ENCODE results near the gene TST. TPM values are rescaled to one million over a fixed set of nuclear protein-coding genes. Genes with fewer than 3 reads are reported as not detected.

The TST gene
- polyA plus RNA-seq = 100 to 1,000 TPM; 134 to 526 (median 354) TPM
- long read RNA-seq, donor 1, transcript TST-201 (3 exons, 1,211 nt) = minor isoform, 35 of 410 reads
- long read RNA-seq, donor 1, transcript TST-202 (2 exons, 1,797 nt) = major isoform, 42 of 410 reads
- long read RNA-seq, donor 1, partial matches to known transcripts = 327 of 410 reads
- long read RNA-seq, donor 1, other reads (novel, unspliced or antisense) = 6 of 410 reads
- long read RNA-seq, donor 2, partial matches to known transcripts = 97 of 115 reads
- long read RNA-seq, donor 2, other reads (novel, unspliced or antisense) = 13 of 115 reads
- long read RNA-seq, donor 3, transcript TST-201 (3 exons, 1,211 nt) = minor isoform, 9 of 134 reads
- long read RNA-seq, donor 3, transcript TST-202 (2 exons, 1,797 nt) = major isoform, 28 of 134 reads
- long read RNA-seq, donor 3, partial matches to known transcripts = 97 of 134 reads
- long read RNA-seq, donor 3, other reads (novel, unspliced or antisense) = 0 of 134 reads
- long read RNA-seq, donor 4 = 0 reads
- long read RNA-seq, donor 5, transcript TST-201 (3 exons, 1,211 nt) = minor isoform, 5 of 108 reads
- long read RNA-seq, donor 5, transcript TST-202 (2 exons, 1,797 nt) = major isoform, 21 of 108 reads
- long read RNA-seq, donor 5, partial matches to known transcripts = 82 of 108 reads
- long read RNA-seq, donor 5, other reads (novel, unspliced or antisense) = 0 of 108 reads
- long read RNA-seq, donor 6, transcript TST-202 (2 exons, 1,797 nt) = major isoform, 15 of 150 reads
- long read RNA-seq, donor 6, transcript TST-201 (3 exons, 1,211 nt) = minor isoform, 10 of 150 reads
- long read RNA-seq, donor 6, partial matches to known transcripts = 98 of 150 reads
- long read RNA-seq, donor 6, other reads (novel, unspliced or antisense) = 27 of 150 reads
- long read RNA-seq, donor 7, transcript TST-201 (3 exons, 1,211 nt) = major isoform, 5 of 248 reads
- long read RNA-seq, donor 7, partial matches to known transcripts = 241 of 248 reads
- long read RNA-seq, donor 7, other reads (novel, unspliced or antisense) = 0 of 248 reads
- long read RNA-seq, donor 8, partial matches to known transcripts = 6 of 7 reads
- long read RNA-seq, donor 8, other reads (novel, unspliced or antisense) = 0 of 7 reads
- long read RNA-seq, donor 9, partial matches to known transcripts = 22 of 41 reads
- long read RNA-seq, donor 9, other reads (novel, unspliced or antisense) = 12 of 41 reads
- long read RNA-seq, donor 10, transcript TST-202 (2 exons, 1,797 nt) = major isoform, 25 of 43 reads
- long read RNA-seq, donor 10, transcript TST-201 (3 exons, 1,211 nt) = minor isoform, 18 of 43 reads
- long read RNA-seq, donor 10, partial matches to known transcripts = 0 of 43 reads
- long read RNA-seq, donor 10, other reads (novel, unspliced or antisense) = 0 of 43 reads

DNA sequence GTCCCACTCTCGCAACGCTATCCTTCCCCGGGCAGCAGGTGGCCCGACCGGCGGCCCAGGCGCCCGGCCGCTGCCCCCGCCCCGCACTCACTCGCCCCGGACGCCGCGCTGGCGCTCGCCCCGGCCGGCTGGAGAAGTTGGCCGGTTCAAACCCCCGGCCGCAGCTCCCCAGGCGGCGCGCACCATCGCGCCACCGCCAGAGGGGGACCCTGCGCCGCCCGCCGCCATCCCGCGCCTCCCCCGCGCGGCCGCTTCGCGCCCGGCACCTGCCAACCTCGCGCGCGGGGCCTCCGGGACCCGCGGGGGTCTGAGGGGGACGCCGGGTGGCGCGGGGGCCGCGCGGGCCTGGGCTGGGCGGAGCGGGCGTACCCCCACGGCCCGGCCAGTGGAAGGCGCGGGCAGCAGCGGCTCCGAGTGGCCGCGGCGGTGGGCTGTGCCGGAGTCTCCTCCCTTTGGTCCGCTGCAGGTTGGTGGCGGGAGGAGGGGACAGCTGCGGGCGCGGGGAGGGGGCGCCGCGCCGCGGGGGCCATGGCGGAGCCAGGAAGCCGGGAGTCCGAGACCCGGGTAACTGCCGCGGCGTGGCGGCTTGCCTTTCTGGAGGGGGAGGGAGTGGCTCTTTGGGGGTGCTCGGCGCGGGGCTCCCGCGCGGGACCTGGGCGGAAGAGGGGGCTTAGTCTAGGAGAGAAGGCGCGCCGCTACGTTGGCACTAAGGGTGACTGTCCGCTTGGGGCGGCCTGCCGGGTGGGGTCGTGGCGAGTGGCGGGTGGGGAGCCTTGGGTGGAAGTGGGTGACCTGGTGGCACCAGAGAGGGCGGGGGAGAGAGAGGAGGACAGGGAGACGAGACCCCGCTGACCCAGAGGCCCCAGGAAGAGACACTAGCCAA is at the start of gene TST, which contains the start of gene MPST:
Gene TST, minus strand, starts transcription at position 139 of the 883 bp plus-strand sequence. CDS start 715 bp downstream, outside the sequence.
Gene MPST, plus strand, starts transcription at position 434 of the 883 bp plus-strand sequence. Its CDS starts 95 bp downstream, at position 529.
- 0 to 1% (median 0%) methylated on average over 47 to 107 of the region's 107 CpGs for WGBS, 3 donors
- Histone ChIP-seq H3K4me3 (ENCODE audit: low read depth in 1 of 3, low read length in 3 of 3) (peak within 1 kb of the TSS; percentile 81 to 95 (median 88)), H3K9me3 (ENCODE audit: control insufficient read depth in 2 of 2, insufficient read depth in 1 of 2, low read depth in 1 of 2, low read length in 1 of 2) (no peaks in the 10 kb centered on the region), H3K27ac (ENCODE audit: low read depth in 1 of 3, low read length in 2 of 3) (peak within 1 kb of the TSS; percentile 87 to 98 (median 95)), H3K4me1 (ENCODE audit: control insufficient read depth in 3 of 3, insufficient read depth in 2 of 3, low read depth in 1 of 3, low read length in 2 of 3) (peaks cover 0 to 70% (median 7%) of the 10 kb centered on the region in 3 donors), H3K27me3 (ENCODE audit: control insufficient read depth in 3 of 3, insufficient read depth in 3 of 3, low read length in 3 of 3) (no peaks in the 10 kb centered on the region), H3K36me3 (ENCODE audit: control insufficient read depth in 3 of 3, insufficient read depth in 2 of 3, low read depth in 1 of 3, low read length in 3 of 3) (peaks cover 0 to 48% (median 0%) of the 10 kb centered on the region in 3 donors)
- DNase-seq (peak; percentile 72 to 91), FAIRE-seq (no peak)

DNA sequence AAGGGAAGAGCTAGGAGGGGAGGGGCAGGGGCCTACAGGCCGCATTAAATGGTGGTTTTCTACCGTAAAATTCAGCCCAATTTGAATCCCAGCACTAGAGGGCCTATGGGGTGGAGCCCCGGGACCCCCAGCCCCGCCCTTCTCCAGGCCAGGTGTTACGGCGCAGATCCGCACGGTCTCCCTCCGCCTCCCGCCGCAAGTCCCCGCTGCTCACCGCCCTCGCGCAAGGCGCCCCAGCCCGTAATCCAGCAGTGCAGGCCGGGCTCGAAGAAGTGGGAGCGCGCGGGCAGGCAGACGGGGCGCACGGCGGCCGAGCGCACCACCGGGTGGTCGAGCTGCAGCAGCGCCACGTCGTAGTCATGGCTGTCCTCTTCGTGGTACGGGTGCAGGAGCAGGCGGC is 49.6 kb upstream of the TST start:
- no peak overlapping the region for H3K4me3 ChIP-seq (ENCODE audit: low read depth in 1 of 3, low read length in 3 of 3)
- WGBS, 3 donors = 3 to 8% (median 3%) methylated on average over 27 to 36 of the region's 36 CpGs
- no peaks in the 10 kb centered on the region for H3K36me3 ChIP-seq (ENCODE audit: control insufficient read depth in 3 of 3, insufficient read depth in 2 of 3, low read depth in 1 of 3, low read length in 3 of 3)
- DNase-seq (peak in 1 of 2 donors; percentile 65), FAIRE-seq (no peak)
- H3K4me1 ChIP-seq (ENCODE audit: control insufficient read depth in 3 of 3, insufficient read depth in 2 of 3, low read depth in 1 of 3, low read length in 2 of 3) = peaks cover 0 to 14% (median 0%) of the 10 kb centered on the region in 3 donors
- peaks cover 0 to 17% (median 4%) of the 10 kb centered on the region in 3 donors for H3K27me3 ChIP-seq (ENCODE audit: control insufficient read depth in 3 of 3, insufficient read depth in 3 of 3, low read length in 3 of 3)
- H3K27ac ChIP-seq (ENCODE audit: low read depth in 1 of 3, low read length in 2 of 3) = no peak overlapping the region
- H3K9me3 ChIP-seq (ENCODE audit: control insufficient read depth in 2 of 2, insufficient read depth in 1 of 2, low read depth in 1 of 2, low read length in 1 of 2) = no peaks in the 10 kb centered on the region

DNA sequence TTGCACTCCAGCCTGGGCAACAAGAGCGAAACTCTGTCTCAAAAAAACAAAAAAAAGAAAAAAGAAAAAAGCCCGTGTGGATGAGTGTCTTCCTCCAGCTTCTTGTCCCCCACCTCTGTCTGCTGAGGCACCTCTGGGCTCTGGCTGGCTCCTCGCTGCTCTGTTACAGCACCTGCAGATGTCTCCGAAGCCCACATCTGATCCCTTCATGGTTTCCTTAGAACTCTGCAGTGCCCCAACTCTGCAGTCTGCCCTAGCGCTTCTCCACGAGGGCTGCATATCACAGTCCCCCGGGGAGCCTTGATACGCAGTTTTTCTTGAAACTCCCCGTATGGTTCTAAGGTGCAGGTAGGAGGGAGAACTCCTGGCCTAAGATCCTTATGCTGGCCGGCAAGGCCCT is 48.2 kb upstream of the TST start:
- peaks cover 0 to 28% (median 0%) of the 10 kb centered on the region in 3 donors for H3K4me1 ChIP-seq (ENCODE audit: control insufficient read depth in 3 of 3, insufficient read depth in 2 of 3, low read depth in 1 of 3, low read length in 2 of 3)
- H3K36me3 ChIP-seq (ENCODE audit: control insufficient read depth in 3 of 3, insufficient read depth in 2 of 3, low read depth in 1 of 3, low read length in 3 of 3) = no peaks in the 10 kb centered on the region
- 82 to 85% (median 83%) methylated on average over 10 of the region's 10 CpGs for WGBS, 3 donors
- peaks cover 0 to 17% (median 4%) of the 10 kb centered on the region in 3 donors for H3K27me3 ChIP-seq (ENCODE audit: control insufficient read depth in 3 of 3, insufficient read depth in 3 of 3, low read length in 3 of 3)
- DNase-seq (no peak), FAIRE-seq (no peak)
- H3K4me3 ChIP-seq (ENCODE audit: low read depth in 1 of 3, low read length in 3 of 3) = no peak overlapping the region
- H3K9me3 ChIP-seq (ENCODE audit: control insufficient read depth in 2 of 2, insufficient read depth in 1 of 2, low read depth in 1 of 2, low read length in 1 of 2) = no peaks in the 10 kb centered on the region
- no peak overlapping the region for H3K27ac ChIP-seq (ENCODE audit: low read depth in 1 of 3, low read length in 2 of 3)

DNA sequence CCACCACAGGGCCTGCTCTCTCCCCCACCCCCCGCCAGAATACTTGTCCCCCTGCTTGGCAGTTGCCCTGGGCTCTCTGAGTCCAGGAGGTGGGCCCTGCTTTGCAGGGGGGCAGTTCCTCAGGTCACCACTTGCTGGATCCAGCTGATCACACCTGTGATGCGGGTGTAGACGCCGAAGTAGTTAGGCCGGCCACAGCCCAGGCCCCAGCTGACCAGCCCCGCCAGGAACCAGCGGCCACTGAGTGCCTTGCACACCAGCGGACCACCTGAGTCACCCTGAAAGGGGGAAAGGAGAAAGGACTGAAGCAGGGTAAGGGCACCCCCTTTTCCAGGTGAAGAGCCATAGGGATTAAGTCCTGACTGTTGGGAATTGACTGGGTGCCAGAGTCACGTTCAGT is 46.7 kb upstream of the TST start:
- no peaks in the 10 kb centered on the region for H3K36me3 ChIP-seq (ENCODE audit: control insufficient read depth in 3 of 3, insufficient read depth in 2 of 3, low read depth in 1 of 3, low read length in 3 of 3)
- DNase-seq = no peak
- H3K27me3 ChIP-seq (ENCODE audit: control insufficient read depth in 3 of 3, insufficient read depth in 3 of 3, low read length in 3 of 3) = peaks cover 0 to 17% (median 4%) of the 10 kb centered on the region in 3 donors
- FAIRE-seq = no peak
- no peak overlapping the region for H3K4me3 ChIP-seq (ENCODE audit: low read depth in 1 of 3, low read length in 3 of 3)
- H3K4me1 ChIP-seq (ENCODE audit: control insufficient read depth in 3 of 3, insufficient read depth in 2 of 3, low read depth in 1 of 3, low read length in 2 of 3) = peaks cover 0 to 42% (median 0%) of the 10 kb centered on the region in 3 donors
- no peak overlapping the region for H3K27ac ChIP-seq (ENCODE audit: low read depth in 1 of 3, low read length in 2 of 3)
- 87 to 91% (median 89%) methylated on average over 8 to 9 of the region's 9 CpGs for WGBS, 3 donors
- no peaks in the 10 kb centered on the region for H3K9me3 ChIP-seq (ENCODE audit: control insufficient read depth in 2 of 2, insufficient read depth in 1 of 2, low read depth in 1 of 2, low read length in 1 of 2)

DNA sequence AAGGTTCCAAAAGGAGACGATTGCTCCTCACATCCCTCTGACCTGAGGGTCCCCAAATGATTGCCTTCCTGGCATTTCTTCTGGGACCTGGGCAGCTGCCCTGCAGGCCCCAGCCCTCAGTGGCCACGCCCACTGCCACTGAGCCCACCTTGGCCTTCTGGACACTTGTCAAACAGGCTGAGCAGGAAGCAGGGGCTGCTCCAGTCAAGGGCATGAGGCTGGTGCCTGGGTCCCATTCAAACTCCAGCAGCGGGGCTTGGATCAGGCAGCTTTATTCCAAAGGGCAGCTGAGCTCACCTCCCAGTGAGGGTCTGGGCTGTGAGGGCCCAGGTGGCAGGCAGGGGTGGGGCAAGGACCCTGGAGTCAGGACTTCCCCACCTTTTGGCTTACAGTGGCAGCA is 45.9 kb upstream of the TST start:
- 44 to 61% (median 51%) methylated on average over 3 of the region's 3 CpGs for WGBS, 3 donors
- peak in 1 of 2 donors; percentile 55 for DNase-seq
- Histone ChIP-seq H3K27me3 (ENCODE audit: control insufficient read depth in 3 of 3, insufficient read depth in 3 of 3, low read length in 3 of 3) (peaks cover 0 to 13% (median 4%) of the 10 kb centered on the region in 3 donors), H3K4me1 (ENCODE audit: control insufficient read depth in 3 of 3, insufficient read depth in 2 of 3, low read depth in 1 of 3, low read length in 2 of 3) (peaks cover 0 to 49% (median 0%) of the 10 kb centered on the region in 3 donors), H3K36me3 (ENCODE audit: control insufficient read depth in 3 of 3, insufficient read depth in 2 of 3, low read depth in 1 of 3, low read length in 3 of 3) (peaks cover 0 to 4% (median 0%) of the 10 kb centered on the region in 3 donors), H3K9me3 (ENCODE audit: control insufficient read depth in 2 of 2, insufficient read depth in 1 of 2, low read depth in 1 of 2, low read length in 1 of 2) (no peaks in the 10 kb centered on the region), H3K4me3 (ENCODE audit: low read depth in 1 of 3, low read length in 3 of 3) (no peak overlapping the region), H3K27ac (ENCODE audit: low read depth in 1 of 3, low read length in 2 of 3) (no peak overlapping the region)
- FAIRE-seq = no peak

DNA sequence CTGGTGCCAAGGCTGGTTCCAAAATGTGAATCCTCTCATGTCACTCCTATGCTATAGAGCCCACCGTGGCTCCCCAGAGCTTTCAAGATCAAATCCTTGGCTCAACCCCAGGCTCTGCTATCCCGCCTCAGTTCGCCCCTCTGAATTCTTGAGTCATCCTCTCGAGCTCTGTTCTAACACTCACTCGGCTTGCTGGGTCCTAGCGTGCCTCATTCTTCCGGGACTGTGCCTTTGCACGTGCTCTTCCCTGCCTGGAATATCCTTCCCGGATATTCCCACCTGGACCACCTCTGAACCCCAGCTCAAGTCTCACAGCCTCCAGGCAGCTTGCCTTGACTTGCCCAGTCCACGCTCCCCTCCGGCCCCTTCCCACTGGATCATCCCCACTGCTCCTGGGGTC is 45.3 kb upstream of the TST start:
- no peak overlapping the region for H3K4me3 ChIP-seq (ENCODE audit: low read depth in 1 of 3, low read length in 3 of 3)
- H3K27me3 ChIP-seq (ENCODE audit: control insufficient read depth in 3 of 3, insufficient read depth in 3 of 3, low read length in 3 of 3) = peaks cover 0 to 11% (median 2%) of the 10 kb centered on the region in 3 donors
- H3K27ac ChIP-seq (ENCODE audit: low read depth in 1 of 3, low read length in 2 of 3) = no peak overlapping the region
- 82 to 90% (median 87%) methylated on average over 11 of the region's 11 CpGs for WGBS, 3 donors
- H3K36me3 ChIP-seq (ENCODE audit: control insufficient read depth in 3 of 3, insufficient read depth in 2 of 3, low read depth in 1 of 3, low read length in 3 of 3) = peaks cover 0 to 11% (median 2%) of the 10 kb centered on the region in 3 donors
- FAIRE-seq = no peak
- H3K4me1 ChIP-seq (ENCODE audit: control insufficient read depth in 3 of 3, insufficient read depth in 2 of 3, low read depth in 1 of 3, low read length in 2 of 3) = peaks cover 0 to 52% (median 0%) of the 10 kb centered on the region in 3 donors
- H3K9me3 ChIP-seq (ENCODE audit: control insufficient read depth in 2 of 2, insufficient read depth in 1 of 2, low read depth in 1 of 2, low read length in 1 of 2) = no peaks in the 10 kb centered on the region
- no peak for DNase-seq

All from small intestine (tissue), 16 donors.